Medulla oblongata (tissue), 1 donor: ENCODE results near the gene GALNTL6.

ENCODE experiments used
- DNase-seq: peaks from one replicate; pipeline ENCODE4 v3.0.0-alpha.2; 2015; ENCODE audit errors: extremely low spot score

Gene GALNTL6

GRCh38 chr4:172983631-172984030, 1170.4 kb downstream of the GALNTL6 start:
- no peak for DNase-seq

- no peak for DNase-seq
Measured at GRCh38 chr4:172985552-172985951, 1172.3 kb downstream of the GALNTL6 start.

- no peak for DNase-seq
Measured at GRCh38 chr4:172986114-172986513, 1172.9 kb downstream of the GALNTL6 start.

DNA sequence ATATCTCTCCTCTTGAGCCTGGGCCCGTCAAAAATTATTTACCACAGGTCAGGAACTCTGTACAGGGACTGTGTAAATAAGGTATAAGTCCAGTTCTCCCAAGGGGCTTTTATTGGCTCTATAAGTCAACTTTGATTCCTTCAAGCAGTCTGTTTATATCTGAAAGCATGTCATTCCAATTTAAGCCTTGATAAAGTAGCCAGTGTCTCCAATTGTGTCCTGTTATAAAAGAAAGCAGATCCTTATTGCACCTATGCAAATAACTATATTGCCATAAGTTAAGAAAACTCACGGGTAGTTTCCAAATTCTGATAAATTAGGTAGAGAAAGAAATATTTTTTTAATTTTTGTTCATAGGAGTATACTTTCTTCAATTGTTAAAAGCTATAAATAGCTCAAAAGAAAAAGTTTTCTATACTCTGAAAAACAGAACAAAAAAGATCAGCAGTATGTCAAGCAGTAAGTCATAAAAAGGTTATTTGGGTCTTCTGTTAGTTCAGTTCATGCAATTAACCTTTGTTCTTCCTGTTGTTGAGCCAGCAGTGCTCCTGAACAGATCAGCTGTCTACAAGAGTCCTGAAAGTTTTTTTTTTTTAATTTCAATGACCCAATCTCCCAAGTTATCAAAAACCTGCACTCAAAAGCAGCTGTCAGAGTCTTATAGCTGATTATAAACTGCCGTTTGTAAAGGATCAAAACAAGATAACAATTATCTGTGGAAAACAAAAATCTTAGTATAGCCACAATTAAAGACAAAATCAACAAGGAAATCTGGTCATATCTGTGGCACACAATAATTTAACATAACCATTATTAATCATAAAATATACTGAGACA, 1177.0 kb downstream of the GALNTL6 start:
- no peak for DNase-seq

GRCh38 chr4:172992648-172993378, 1179.6 kb downstream of the GALNTL6 start:
- DNase-seq = no peak

DNA sequence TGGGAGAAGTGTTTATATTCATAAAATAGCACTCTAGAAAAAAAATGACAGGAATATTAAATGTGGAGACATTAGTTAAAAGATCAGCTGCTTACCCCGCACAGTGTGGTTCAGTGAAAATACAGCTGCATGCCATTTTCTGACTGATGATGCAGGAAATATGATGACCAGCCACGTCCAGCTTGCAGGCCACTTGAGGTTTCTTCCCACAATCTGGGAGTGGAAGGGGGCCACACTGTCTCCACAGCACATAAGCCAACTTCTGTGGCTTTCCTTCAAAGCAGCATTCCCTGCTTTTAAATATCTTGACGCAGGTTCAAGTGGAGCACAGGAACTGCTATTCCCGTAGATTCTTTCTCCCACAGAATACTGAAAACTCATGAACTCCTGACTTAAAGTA, 1182.0 kb downstream of the GALNTL6 start:
- DNase-seq = no peak

GRCh38 chr4:172995704-172996103, 1182.5 kb downstream of the GALNTL6 start:
- DNase-seq = no peak

DNA sequence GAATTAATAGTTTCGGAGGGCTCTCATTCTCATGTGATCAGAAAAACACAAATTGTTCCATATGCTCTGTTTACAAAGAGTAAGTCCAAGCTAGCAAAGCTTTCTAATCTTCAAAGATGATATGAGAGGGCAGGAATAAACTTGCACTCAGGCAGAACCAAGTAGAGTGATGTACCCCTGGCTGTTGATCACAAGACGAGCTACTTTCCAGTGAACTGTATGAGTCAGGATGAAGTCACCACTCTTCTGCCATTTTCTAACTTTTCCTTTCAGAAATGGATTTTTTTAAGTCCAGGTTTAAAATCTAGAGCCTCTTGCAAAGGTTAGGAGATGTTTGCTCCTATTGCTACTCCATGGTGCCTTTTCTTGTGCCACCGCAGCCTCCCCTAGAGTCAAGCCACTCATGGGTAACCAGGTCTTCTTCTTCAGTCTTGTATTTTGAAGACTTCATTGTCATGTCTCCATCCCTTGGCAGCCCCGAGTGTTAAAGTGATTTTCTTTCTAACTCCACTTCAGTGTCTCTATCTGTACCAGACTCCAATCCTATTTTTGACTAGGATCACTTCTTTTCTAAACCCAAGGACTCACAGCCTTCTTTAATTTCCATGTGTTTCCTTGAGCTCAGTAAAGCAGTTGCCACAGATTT, 1183.5 kb downstream of the GALNTL6 start:
- no peak for DNase-seq

GRCh38 chr4:172997217-172997609, 1184.0 kb downstream of the GALNTL6 start:
- DNase-seq = no peak

DNA sequence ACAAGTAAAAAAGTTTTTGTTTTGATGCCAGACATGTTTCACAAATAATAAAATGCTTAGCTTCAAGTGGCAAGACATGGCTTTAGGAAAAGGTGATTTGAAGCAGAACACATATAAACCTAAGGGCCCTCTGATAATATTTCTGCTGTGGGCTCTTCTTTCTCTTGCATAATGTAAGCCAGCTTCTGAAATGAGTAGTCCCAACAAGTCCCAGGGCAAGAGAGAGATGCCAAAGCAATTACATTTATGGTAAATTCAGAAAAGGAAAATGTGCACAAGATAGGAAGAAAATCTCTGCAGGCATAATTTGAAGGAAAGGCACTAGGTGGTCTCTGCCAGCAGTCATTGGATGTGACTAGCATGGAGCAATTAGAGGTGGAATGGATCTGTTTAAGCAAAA, 1184.7 kb downstream of the GALNTL6 start:
- no peak for DNase-seq

- no peak for DNase-seq
Measured at GRCh38 chr4:172998527-172999469, 1185.6 kb downstream of the GALNTL6 start.

DNA sequence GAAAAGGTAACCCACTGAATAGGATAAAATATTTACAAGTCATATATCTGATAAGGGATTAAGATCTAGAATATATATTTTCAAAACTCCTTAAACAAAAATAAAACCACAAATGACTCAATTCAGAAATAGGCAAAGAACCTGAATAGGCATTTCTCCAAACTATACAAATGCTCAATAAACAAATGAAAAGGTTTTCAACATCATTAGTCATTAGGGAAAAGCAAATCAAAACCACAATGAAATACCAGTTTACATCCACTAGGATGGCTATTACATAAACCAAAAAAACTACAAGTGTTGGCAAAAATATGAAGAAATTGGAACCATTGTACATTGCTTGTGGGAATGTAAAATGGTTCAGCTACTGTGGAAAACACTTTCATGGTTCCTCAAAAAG, 1188.4 kb downstream of the GALNTL6 start:
- no peak for DNase-seq

- no peak for DNase-seq
Measured at GRCh38 chr4:173002830-173003561, 1189.8 kb downstream of the GALNTL6 start.

DNA sequence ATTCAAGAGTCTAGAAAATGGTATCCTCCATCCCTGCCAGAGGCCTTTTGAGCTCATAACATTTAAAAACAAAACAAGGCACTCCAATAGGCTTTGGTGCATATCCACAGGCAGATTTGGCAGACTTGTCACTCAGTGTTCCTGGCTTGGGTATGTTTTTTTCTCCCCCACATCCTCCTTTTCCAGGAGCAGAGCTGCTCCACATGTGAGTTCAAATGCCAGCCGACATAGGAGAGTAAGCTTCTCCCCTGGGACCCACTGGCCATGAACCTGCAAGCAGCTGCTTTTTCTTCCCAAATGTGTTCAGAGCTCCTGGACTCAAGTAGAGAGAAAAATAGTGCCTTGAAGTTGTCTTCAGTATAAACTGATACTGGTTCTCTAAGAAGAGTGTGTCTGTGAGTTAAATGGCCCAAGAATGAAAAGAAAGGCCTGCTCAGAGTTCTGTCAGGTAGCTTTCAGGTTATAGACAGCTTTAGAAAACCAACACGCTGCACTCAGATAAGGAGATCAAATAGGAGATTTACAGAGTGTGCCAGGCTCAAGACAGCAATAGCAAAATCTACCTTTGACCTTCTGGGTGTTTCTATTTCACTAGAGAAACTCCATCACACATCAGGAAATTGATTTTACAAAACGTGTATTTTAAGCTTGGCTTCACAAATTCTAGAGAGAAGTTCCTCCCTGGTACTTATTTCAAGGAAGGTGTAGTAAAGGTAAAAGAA, 1192.9 kb downstream of the GALNTL6 start:
- DNase-seq = peak; percentile 29

DNA sequence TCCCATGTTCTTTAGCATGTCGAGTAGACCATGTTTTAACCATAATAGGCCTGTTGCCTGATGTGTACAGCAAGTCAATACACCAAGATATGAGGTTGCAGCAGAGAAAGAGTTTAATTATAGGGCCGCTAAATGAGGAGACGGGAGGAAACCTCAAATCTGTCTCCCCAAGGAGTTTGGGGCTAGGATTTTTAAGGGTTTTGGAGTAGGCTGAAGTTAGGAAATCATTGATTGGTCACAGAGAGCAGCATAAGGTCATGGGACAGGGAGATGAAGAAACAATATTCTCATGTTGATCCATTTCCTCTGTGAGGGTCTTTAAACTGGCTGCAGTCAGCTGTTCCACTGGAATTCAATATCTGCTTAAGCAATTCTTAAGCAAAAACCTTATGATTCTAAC, 1195.2 kb downstream of the GALNTL6 start:
- DNase-seq = no peak

GRCh38 chr4:173009129-173009823, 1196.1 kb downstream of the GALNTL6 start:
- no peak for DNase-seq

DNA sequence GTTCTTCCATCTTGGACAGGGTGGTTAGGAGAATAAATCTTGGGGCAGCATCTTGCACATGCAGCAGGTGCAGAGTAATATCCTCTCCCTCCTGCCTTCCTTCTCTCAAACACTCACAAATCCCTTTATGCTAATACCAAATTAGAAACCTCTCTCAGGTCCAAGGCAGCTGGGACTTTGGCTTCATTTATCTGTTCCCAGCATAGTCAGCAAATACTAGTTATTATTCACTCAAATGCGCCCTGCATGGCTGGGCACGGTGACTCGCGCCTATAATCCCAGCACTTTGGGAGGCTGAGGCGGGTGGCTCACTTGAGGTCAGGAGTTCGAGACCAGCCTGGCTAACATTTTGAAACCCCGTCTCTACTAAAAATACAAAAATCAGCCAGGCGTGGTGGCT, 1199.4 kb downstream of the GALNTL6 start:
- DNase-seq = no peak

DNA sequence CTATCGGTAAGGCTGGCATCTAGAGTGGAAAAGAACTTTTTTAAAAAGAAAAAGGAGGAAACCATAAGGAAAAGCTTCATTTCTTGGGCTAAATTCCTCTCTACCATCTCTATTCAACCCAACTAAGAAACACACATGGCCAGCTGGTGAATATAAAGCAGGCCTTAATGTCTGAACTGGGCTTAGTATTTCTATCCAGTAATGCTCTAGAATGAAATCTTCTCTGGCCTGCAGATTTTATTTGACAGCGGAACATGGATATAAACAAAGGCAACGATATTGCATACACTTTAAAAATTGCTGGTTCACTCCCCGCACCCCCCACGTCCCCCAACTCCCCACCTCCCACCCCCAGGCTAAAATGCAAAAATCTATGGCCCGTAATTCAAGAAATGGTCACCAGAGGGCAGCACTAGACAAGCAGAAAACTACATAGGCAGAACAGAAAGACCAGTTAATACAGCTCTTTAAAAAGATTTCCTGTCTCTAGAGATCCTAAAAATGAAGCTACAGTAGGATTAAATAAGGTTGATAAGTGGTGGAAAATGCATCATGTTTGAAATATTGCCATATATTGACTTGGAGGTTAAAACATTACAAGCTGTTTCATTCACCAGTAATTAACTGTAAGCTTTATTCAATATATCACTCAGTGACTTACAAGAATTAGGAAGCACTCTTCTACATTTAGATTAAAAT, 1200.2 kb downstream of the GALNTL6 start:
- peak; percentile 65 for DNase-seq

DNA sequence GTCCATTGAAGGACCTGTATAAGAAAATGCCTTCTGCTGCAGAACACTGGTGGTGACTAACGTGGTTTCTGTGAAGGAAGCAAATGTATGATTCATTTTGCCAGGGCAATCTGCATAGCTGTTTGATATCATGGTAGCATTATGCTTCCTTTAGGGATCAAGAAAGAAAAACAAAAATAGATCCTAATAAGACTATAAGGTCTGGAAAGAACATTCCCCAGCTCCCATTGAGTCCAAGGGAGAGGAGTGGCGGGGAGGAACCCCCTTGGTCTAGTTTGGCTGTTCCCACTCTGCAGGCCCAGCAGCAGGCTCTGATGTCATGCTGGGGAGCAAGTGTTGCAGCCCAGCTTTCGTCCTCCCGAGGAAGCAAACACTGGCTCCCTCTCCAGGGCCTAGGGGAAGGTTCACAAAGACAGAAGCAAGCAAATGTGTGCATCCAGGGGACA, 1200.9 kb downstream of the GALNTL6 start:
- DNase-seq = peak; percentile 15
